ENCODE data around the gene HNRNPA3. TPM values are rescaled to one million over a fixed set of nuclear protein-coding genes. Genes with fewer than 3 reads are reported as not detected.

HNRNPA3 gene
- total and polyA plus RNA-seq, 2 donors (not counting 3 experiments of a cell fraction or from before 2014, with no cell fraction given), result 57.5 to 316 TPM

GRCh38 chr2:177257471-177257870 lies 44.9 kb downstream of the HNRNPA3 start:
- Histone ChIP-seq H3K27me3 (ENCODE audit: control insufficient read depth in 2 of 2, insufficient read depth in 2 of 2, low read length in 2 of 2) (no peaks in the 10 kb centered on the region), H4K20me1 (replicated peaks; ENCODE audit: control insufficient read depth, extremely low read depth, insufficient read depth, low read length) (peaks cover 19% of the 10 kb centered on the region), H2AFZ (ENCODE audit: low read depth, low read length) (no peak overlapping the region), H3K4me3 (replicated peaks in 1 of 3; ENCODE audit: insufficient read depth in 1 of 3, low read depth in 1 of 3, low read length in 3 of 3) (no peak overlapping the region), H3K9me1 (replicated peaks; ENCODE audit: control insufficient read depth, extremely low read depth, insufficient read depth, low read length) (no peaks in the 10 kb centered on the region), H3K4me2 (ENCODE audit: insufficient read depth, low read length) (no peak overlapping the region), H3K4me1 (ENCODE audit: control insufficient read depth, extremely low read depth, insufficient read depth, low read length) (peaks cover 60% of the 10 kb centered on the region), H3K79me2 (ENCODE audit: control insufficient read depth, insufficient read depth, low read length) (peaks cover 100% of the 10 kb centered on the region), H3K27ac (ENCODE audit: insufficient read depth, low read depth, low read length) (no peak overlapping the region), H3K36me3 (ENCODE audit: control insufficient read depth in 2 of 2, extremely low read depth in 1 of 2, insufficient read depth in 2 of 2, low read length in 2 of 2) (peaks cover 0 to 2% of the 10 kb centered on the region in 2 experiments), H3K9me3 (replicated peaks; ENCODE audit: control insufficient read depth, insufficient read depth, low read length) (no peaks in the 10 kb centered on the region), H3K9ac (replicated peaks; ENCODE audit: extremely low read depth, insufficient read depth, low read length) (no peak overlapping the region)
- no TSS peak for BruUV-seq (replicated peaks)
- dilution Hi-C loops (cut with MboI; ENCODE audit: extremely low pct_ligation_motif_present, low sequenced_read_pairs) (loop anchor here (10.0 kb wide), 1 partner anchor 93 kb away; no protein-coding TSS in a partner anchor), intact Hi-C loops (cut with micrococcal nuclease) (no loop called here)
- CTCF ChIA-PET, result interaction anchor here (4.8 kb wide), 1 partner anchor 93 kb away, joined by 39 read pairs; no protein-coding TSS in a partner anchor
- DNase-seq (ENCODE audit: low read depth, low spot score) (no peak), FAIRE-seq (no peak)
- TF ChIP-seq MAX (IDR thresholded peaks at IDR 0.05; ENCODE audit: insufficient read depth, insufficient read length) (no peak), JUN (IDR thresholded peaks at IDR 0.05; ENCODE audit: borderline replicate concordance, insufficient read depth, insufficient read length, low read depth) (no peak), POLR2A (IDR thresholded peaks at IDR 0.05; ENCODE audit: low read depth, low read length) (no peak)
- POLR2A ChIA-PET, result no interaction called here

- ChIA-PET CTCF (no interaction called here), POLR2A (no interaction called here)
- no peaks in the 10 kb centered on the region for H3K9me1 ChIP-seq (replicated peaks; ENCODE audit: control insufficient read depth, extremely low read depth, insufficient read depth, low read length)
- H3K4me3 ChIP-seq (replicated peaks in 1 of 3; ENCODE audit: insufficient read depth in 1 of 3, low read depth in 1 of 3, low read length in 3 of 3), result no peak overlapping the region
- peaks cover 100% of the 10 kb centered on the region for H3K79me2 ChIP-seq (ENCODE audit: control insufficient read depth, insufficient read depth, low read length)
- H3K27me3 ChIP-seq (ENCODE audit: control insufficient read depth in 2 of 2, insufficient read depth in 2 of 2, low read length in 2 of 2), result no peaks in the 10 kb centered on the region
- dilution Hi-C loops (cut with MboI; ENCODE audit: extremely low pct_ligation_motif_present, low sequenced_read_pairs) (loop anchor here (10.0 kb wide), 1 partner anchor 93 kb away; no protein-coding TSS in a partner anchor), intact Hi-C loops (cut with micrococcal nuclease) (no loop called here)
- H3K4me2 ChIP-seq (ENCODE audit: insufficient read depth, low read length), result no peak overlapping the region
- no peak overlapping the region for H3K27ac ChIP-seq (ENCODE audit: insufficient read depth, low read depth, low read length)
- peaks cover 0 to 2% of the 10 kb centered on the region in 2 experiments for H3K36me3 ChIP-seq (ENCODE audit: control insufficient read depth in 2 of 2, extremely low read depth in 1 of 2, insufficient read depth in 2 of 2, low read length in 2 of 2)
- peaks cover 54% of the 10 kb centered on the region for H3K4me1 ChIP-seq (ENCODE audit: control insufficient read depth, extremely low read depth, insufficient read depth, low read length)
- no peak overlapping the region for H3K9ac ChIP-seq (replicated peaks; ENCODE audit: extremely low read depth, insufficient read depth, low read length)
- no peak overlapping the region for H2AFZ ChIP-seq (ENCODE audit: low read depth, low read length)
- peaks cover 20% of the 10 kb centered on the region for H4K20me1 ChIP-seq (replicated peaks; ENCODE audit: control insufficient read depth, extremely low read depth, insufficient read depth, low read length)
- no TSS peak for BruUV-seq (replicated peaks)
- DNase-seq (ENCODE audit: low read depth, low spot score), result no peak
- H3K9me3 ChIP-seq (replicated peaks; ENCODE audit: control insufficient read depth, insufficient read depth, low read length), result no peaks in the 10 kb centered on the region
- FAIRE-seq, result no peak
- no peak for TF ChIP-seq EZH2 (IDR thresholded peaks at IDR 0.05; ENCODE audit: borderline replicate concordance, low read depth, low read length, severe bottlenecking)
- TF ChIP-seq POLR2A (IDR thresholded peaks at IDR 0.05; ENCODE audit: low read depth, low read length), result no peak
- no peak for TF ChIP-seq MAX (IDR thresholded peaks at IDR 0.05; ENCODE audit: insufficient read depth, insufficient read length)
- no peak for TF ChIP-seq CTCF (IDR thresholded peaks at IDR 0.05; ENCODE audit: extremely low read depth in 1 of 2, insufficient read depth in 1 of 2, low read depth in 1 of 2, low read length in 2 of 2)
- no peak for TF ChIP-seq JUN (IDR thresholded peaks at IDR 0.05; ENCODE audit: borderline replicate concordance, insufficient read depth, insufficient read length, low read depth)
- TF ChIP-seq FOS (IDR thresholded peaks at IDR 0.05; ENCODE audit: borderline replicate concordance, insufficient read depth, low read length), result no peak
- TF ChIP-seq GATA2 (IDR thresholded peaks at IDR 0.05; ENCODE audit: insufficient read depth, insufficient read length, low read depth, low read length), result no peak
- TF ChIP-seq MYC (IDR thresholded peaks at IDR 0.05; ENCODE audit: low read depth, low read length), result no peak
- no peak for TF ChIP-seq POLR2AphosphoS5 (IDR thresholded peaks at IDR 0.05; ENCODE audit: insufficient read depth, low read depth, low read length)
These were observed 45.5 kb downstream of the HNRNPA3 start for GRCh38 chr2:177258059-177258458.

Measured in endothelial cell of umbilical vein (primary cell).